ENCODE measurements around the gene BAG2.

DNA sequence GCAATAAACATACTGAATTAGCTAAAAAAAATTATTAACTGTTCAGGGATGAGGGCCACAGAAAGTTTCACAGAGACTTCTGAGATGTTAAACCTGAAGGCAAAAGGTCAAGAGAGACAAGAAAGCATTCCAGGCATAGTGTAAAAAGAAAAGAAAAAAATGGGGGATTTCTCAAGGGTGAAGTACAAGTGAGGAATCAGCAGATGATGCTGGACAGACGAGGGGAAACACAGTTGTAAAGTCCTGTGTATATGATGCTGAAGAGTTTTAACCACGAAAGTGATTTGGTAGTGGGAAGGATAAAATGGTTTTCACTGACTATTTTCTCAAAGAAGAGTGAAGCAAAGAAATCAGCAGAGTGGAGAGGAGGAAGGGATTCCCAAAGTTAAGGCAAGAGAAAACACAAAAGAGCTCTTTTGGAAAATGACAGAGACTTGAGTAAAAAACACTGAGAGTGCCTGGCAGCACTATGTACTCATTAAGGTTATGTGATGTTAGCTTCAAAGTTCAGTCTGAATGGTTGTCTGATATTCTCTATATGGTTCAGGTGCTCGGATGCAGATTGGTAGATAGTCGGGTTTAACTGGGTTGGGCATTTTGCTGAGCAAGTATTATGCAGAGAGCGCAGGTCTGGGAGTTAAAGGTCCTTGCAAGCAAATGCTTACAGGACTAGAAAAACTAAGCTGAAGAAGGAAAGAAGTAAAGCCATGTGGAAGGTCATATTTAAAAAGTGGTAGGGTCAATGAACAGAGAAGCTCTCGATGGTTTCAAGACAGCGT, 33.6 kb downstream of the BAG2 start:
- TF ChIP-seq FOXM1 (IDR thresholded peaks at IDR 0.05; ENCODE audit: borderline replicate concordance) (no peak), ZNF384 (IDR thresholded peaks at IDR 0.05) (no peak), HDGF (IDR thresholded peaks at IDR 0.05; ENCODE audit: borderline replicate concordance) (no peak)
